Measurements from ENCODE around the gene DNAAF9. TPM values are rescaled to one million over a fixed set of nuclear protein-coding genes. Genes with fewer than 3 reads are reported as not detected.

Gene DNAAF9
- total RNA-seq, 1 experiment from 2014 or later: 4.6 TPM

GRCh38 chr20:3378138-3378537 lies 29.3 kb downstream of the DNAAF9 start (continued):
- TF ChIP-seq, protein P1, sequence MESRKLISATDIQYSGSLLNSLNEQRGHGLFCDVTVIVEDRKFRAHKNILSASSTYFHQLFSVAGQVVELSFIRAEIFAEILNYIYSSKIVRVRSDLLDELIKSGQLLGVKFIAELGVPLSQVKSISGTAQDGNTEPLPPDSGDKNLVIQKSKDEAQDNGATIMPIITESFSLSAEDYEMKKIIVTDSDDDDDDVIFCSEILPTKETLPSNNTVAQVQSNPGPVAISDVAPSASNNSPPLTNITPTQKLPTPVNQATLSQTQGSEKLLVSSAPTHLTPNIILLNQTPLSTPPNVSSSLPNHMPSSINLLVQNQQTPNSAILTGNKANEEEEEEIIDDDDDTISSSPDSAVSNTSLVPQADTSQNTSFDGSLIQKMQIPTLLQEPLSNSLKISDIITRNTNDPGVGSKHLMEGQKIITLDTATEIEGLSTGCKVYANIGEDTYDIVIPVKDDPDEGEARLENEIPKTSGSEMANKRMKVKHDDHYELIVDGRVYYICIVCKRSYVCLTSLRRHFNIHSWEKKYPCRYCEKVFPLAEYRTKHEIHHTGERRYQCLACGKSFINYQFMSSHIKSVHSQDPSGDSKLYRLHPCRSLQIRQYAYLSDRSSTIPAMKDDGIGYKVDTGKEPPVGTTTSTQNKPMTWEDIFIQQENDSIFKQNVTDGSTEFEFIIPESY (IDR thresholded peaks at IDR 0.05; ENCODE audit: extremely low read depth, insufficient replicate concordance, low read length): no peak
- TF ChIP-seq SIN3A (IDR thresholded peaks at IDR 0.05; ENCODE audit: low read depth) (no peak), RAD21 (IDR thresholded peaks at IDR 0.05; ENCODE audit: low read depth) (no peak), EZH2 (IDR thresholded peaks at IDR 0.05) (no peak), SP1 (IDR thresholded peaks at IDR 0.05; ENCODE audit: low read depth) (no peak), MAX (IDR thresholded peaks at IDR 0.05) (no peak)

GRCh38 chr20:3377644-3378043 lies 29.8 kb downstream of the DNAAF9 start:
- no peak for ATAC-seq
- peaks cover 0 to 11% of the 10 kb centered on the region in 2 experiments; a peak in 2 of 4 replicates for H3K36me3 ChIP-seq (ENCODE audit: control insufficient read depth in 1 of 2, insufficient read depth in 2 of 2, low read length in 2 of 2)
- no peak overlapping the region for H3K4me3 ChIP-seq (replicated peaks in 1 of 2; ENCODE audit: low read depth in 1 of 2, low read length in 2 of 2)
- H4K20me1 ChIP-seq (ENCODE audit: insufficient read depth): no peaks in the 10 kb centered on the region
- no TSS peak for BruUV-seq (replicated peaks)
- no peak for TF ChIP-seq CTCF (IDR thresholded peaks at IDR 0.05 in 2 of 3, conservative IDR thresholded peaks at IDR 0.05 in 1 of 3; ENCODE audit: borderline replicate concordance in 1 of 3, insufficient read depth in 1 of 3, low read depth in 2 of 3, low read length in 2 of 3)
- TF ChIP-seq SRF (IDR thresholded peaks at IDR 0.05; ENCODE audit: low read depth): no peak
- no peak for TF ChIP-seq SP1 (IDR thresholded peaks at IDR 0.05; ENCODE audit: low read depth)
- TF ChIP-seq, protein P1 (IDR thresholded peaks at IDR 0.05; ENCODE audit: extremely low read depth, insufficient replicate concordance, low read length): no peak
- TF ChIP-seq CEBPB (IDR thresholded peaks at IDR 0.05; ENCODE audit: low read depth): no peak
- TF ChIP-seq RAD21 (IDR thresholded peaks at IDR 0.05; ENCODE audit: low read depth): no peak
- no peak for TF ChIP-seq ATF3 (IDR thresholded peaks at IDR 0.05)
- no peak for TF ChIP-seq FOSL1 (IDR thresholded peaks at IDR 0.05; ENCODE audit: low read depth)
- no peak for TF ChIP-seq POLR2A (IDR thresholded peaks at IDR 0.05; ENCODE audit: borderline replicate concordance, extremely low read depth, insufficient read depth, insufficient read length)
- TF ChIP-seq EZH2phosphoT487 (IDR thresholded peaks at IDR 0.05; ENCODE audit: borderline replicate concordance): no peak
- TF ChIP-seq ELF1 (IDR thresholded peaks at IDR 0.05; ENCODE audit: borderline replicate concordance, low read depth): no peak
- no peak for TF ChIP-seq EZH2 (IDR thresholded peaks at IDR 0.05)
- no peak for TF ChIP-seq MAX (IDR thresholded peaks at IDR 0.05)
- no peak for TF ChIP-seq ZNF274 (IDR thresholded peaks at IDR 0.05; ENCODE audit: low read depth, low read length)
- TF ChIP-seq ZFX (IDR thresholded peaks at IDR 0.05): no peak
- TF ChIP-seq POLR2AphosphoS5 (IDR thresholded peaks at IDR 0.05; ENCODE audit: low read depth, low read length): no peak
- TF ChIP-seq SIN3A (IDR thresholded peaks at IDR 0.05; ENCODE audit: low read depth): no peak
- TF ChIP-seq TCF7L2 (IDR thresholded peaks at IDR 0.05; ENCODE audit: borderline replicate concordance, extremely low read depth, insufficient read depth, insufficient read length): no peak
- H3K27ac ChIP-seq (ENCODE audit: low read depth, low read length): no peak overlapping the region
- no peaks in the 10 kb centered on the region for H3K9me3 ChIP-seq (ENCODE audit: control insufficient read depth in 1 of 2, insufficient read depth in 1 of 2, low read depth in 1 of 2, low read length in 2 of 2)
- H3K9ac ChIP-seq (ENCODE audit: low read length): no peak overlapping the region
- CTCF ChIA-PET: no interaction called here
- intact Hi-C loops (cut with micrococcal nuclease): no loop called here
- H3K4me2 ChIP-seq (ENCODE audit: low read length): no peak overlapping the region
- no peaks in the 10 kb centered on the region for H3K9me2 ChIP-seq (ENCODE audit: insufficient read depth)
- no peaks in the 10 kb centered on the region for H3K4me1 ChIP-seq (ENCODE audit: control insufficient read depth in 1 of 2, insufficient read depth in 2 of 2, low read length in 2 of 2)
- no peaks in the 10 kb centered on the region for H3K27me3 ChIP-seq (ENCODE audit: insufficient read depth, low read length)
- POLR2A ChIA-PET: no interaction called here
- RAD21 ChIA-PET (ENCODE audit: low non-redundant PET in 1 of 2, low total read pairs in 2 of 2, uncharacterized antibody in 2 of 2, unreplicated experiment in 2 of 2): no interaction called here
- H3K79me2 ChIP-seq (ENCODE audit: insufficient read depth, low read length): no peaks in the 10 kb centered on the region
- no peak for DNase-seq (ENCODE audit: low read depth, low spot score)
- no peak overlapping the region for H2AFZ ChIP-seq (ENCODE audit: low read depth, low read length, poor library complexity, severe bottlenecking)
